ENCODE measurements around the gene DYSF.

DNA sequence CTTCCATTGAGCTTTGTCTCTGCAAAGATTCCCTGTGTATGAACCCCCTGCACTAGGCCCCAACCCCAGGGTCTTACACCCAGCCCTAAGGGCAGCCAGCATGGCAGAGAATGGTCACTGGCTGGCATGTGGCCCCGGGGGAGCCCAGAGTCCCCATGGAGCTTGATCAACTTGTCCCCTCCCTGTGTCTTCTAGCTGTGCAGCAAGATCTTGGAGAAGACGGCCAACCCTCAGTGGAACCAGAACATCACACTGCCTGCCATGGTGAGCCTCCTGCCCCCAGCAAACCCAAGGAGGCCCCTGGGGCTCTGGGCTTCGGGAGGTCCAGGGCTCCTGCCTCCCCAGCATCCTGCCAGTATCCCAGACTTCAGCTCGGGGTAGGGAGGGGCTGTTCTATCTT, 81.5 kb downstream of the DYSF start:
- TF ChIP-seq, protein P1, sequence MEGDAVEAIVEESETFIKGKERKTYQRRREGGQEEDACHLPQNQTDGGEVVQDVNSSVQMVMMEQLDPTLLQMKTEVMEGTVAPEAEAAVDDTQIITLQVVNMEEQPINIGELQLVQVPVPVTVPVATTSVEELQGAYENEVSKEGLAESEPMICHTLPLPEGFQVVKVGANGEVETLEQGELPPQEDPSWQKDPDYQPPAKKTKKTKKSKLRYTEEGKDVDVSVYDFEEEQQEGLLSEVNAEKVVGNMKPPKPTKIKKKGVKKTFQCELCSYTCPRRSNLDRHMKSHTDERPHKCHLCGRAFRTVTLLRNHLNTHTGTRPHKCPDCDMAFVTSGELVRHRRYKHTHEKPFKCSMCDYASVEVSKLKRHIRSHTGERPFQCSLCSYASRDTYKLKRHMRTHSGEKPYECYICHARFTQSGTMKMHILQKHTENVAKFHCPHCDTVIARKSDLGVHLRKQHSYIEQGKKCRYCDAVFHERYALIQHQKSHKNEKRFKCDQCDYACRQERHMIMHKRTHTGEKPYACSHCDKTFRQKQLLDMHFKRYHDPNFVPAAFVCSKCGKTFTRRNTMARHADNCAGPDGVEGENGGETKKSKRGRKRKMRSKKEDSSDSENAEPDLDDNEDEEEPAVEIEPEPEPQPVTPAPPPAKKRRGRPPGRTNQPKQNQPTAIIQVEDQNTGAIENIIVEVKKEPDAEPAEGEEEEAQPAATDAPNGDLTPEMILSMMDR (IDR thresholded peaks at IDR 0.05): no peak
- TF ChIP-seq POLR2AphosphoS5 (IDR thresholded peaks at IDR 0.05; ENCODE audit: low read depth, low read length) (no peak), TCF7L2 (IDR thresholded peaks at IDR 0.05; ENCODE audit: low read depth, low read length) (no peak)
